Neural cell (in vitro differentiated cells): Measurements from ENCODE around the gene MALAT1.

ENCODE experiments used
- EP300 ChIP-seq: fragments of 450-650 bp; conservative IDR thresholded peaks from 2 replicates; pipeline ENCODE4 v1.6.1; 2014; ENCODE audit warnings: antibody characterized with exemption, mild to moderate bottlenecking, moderate library complexity; ENCODE audit not compliant: poor library complexity, severe bottlenecking
- RAD21 ChIP-seq: fragments of 450-650 bp; conservative IDR thresholded peaks from 2 replicates; pipeline ENCODE4 v1.6.1; 2014; ENCODE audit warnings: antibody characterized with exemption, mild to moderate bottlenecking, moderate library complexity
- SMC3 ChIP-seq: fragments of 450-650 bp; conservative IDR thresholded peaks from 2 replicates; pipeline ENCODE4 v1.6.1; 2014; ENCODE audit warnings: antibody characterized with exemption, mild to moderate bottlenecking, moderate library complexity; ENCODE audit not compliant: poor library complexity
- TF ChIP-seq, protein P1 (sequence below): fragments of 450-650 bp; IDR thresholded peaks from 2 replicates; pipeline ENCODE4 v1.5.1; 2014; ENCODE audit warnings: antibody characterized with exemption, mild to moderate bottlenecking, moderate library complexity; ENCODE audit not compliant: poor library complexity, severe bottlenecking

- no peak for TF ChIP-seq SMC3
- TF ChIP-seq, protein P1, sequence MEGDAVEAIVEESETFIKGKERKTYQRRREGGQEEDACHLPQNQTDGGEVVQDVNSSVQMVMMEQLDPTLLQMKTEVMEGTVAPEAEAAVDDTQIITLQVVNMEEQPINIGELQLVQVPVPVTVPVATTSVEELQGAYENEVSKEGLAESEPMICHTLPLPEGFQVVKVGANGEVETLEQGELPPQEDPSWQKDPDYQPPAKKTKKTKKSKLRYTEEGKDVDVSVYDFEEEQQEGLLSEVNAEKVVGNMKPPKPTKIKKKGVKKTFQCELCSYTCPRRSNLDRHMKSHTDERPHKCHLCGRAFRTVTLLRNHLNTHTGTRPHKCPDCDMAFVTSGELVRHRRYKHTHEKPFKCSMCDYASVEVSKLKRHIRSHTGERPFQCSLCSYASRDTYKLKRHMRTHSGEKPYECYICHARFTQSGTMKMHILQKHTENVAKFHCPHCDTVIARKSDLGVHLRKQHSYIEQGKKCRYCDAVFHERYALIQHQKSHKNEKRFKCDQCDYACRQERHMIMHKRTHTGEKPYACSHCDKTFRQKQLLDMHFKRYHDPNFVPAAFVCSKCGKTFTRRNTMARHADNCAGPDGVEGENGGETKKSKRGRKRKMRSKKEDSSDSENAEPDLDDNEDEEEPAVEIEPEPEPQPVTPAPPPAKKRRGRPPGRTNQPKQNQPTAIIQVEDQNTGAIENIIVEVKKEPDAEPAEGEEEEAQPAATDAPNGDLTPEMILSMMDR = no peak
- no peak for TF ChIP-seq EP300
- TF ChIP-seq RAD21 = no peak
Observed at GRCh38 chr11:65488273-65489034, 10.4 kb upstream of the MALAT1 start.
